ENCODE measurements around the gene C19orf18. TPM values are rescaled to one million over a fixed set of nuclear protein-coding genes. Genes with fewer than 3 reads are reported as not detected.
A peak's percentile ranks its signal among the peaks of the same experiment; 100 is the strongest.

The C19orf18 gene
- total and polyA plus RNA-seq, 2 donors (not counting 3 experiments of a cell fraction or from before 2014, with no cell fraction given) = 0.08 to 0.64 TPM

DNA sequence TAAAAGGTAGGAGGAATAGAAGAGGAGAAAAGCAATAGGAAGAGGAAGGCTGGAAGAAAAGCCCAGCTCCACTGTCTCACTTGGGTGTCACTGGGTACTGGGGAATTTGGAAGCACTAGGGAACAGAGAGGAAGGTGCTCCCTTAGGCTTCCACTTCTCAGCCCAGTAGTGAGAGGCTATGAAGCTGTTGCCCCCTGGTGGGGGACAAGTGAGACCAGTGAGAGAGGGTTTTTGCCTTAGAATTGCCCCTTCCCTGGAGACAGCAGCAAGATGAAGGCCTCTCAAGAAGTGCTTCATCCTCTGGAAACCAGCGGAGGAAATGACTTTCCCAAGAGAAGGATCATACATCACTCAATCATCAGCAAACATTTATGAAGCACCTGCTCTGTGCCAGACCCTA lies 33.0 kb upstream of the C19orf18 start:
- Histone ChIP-seq H3K36me3 (ENCODE audit: control insufficient read depth in 2 of 2, extremely low read depth in 1 of 2, insufficient read depth in 2 of 2, low read length in 2 of 2) (peaks cover 0 to 5% of the 10 kb centered on the region in 2 experiments), H3K9me3 (replicated peaks; ENCODE audit: control insufficient read depth, insufficient read depth, low read length) (peaks cover 5% of the 10 kb centered on the region), H3K4me2 (ENCODE audit: insufficient read depth, low read length) (no peak overlapping the region), H2AFZ (ENCODE audit: low read depth, low read length) (no peak overlapping the region), H4K20me1 (replicated peaks; ENCODE audit: control insufficient read depth, extremely low read depth, insufficient read depth, low read length) (no peaks in the 10 kb centered on the region), H3K9me1 (replicated peaks; ENCODE audit: control insufficient read depth, extremely low read depth, insufficient read depth, low read length) (no peaks in the 10 kb centered on the region), H3K4me3 (replicated peaks in 1 of 3; ENCODE audit: insufficient read depth in 1 of 3, low read depth in 1 of 3, low read length in 3 of 3) (no peak overlapping the region), H3K27me3 (ENCODE audit: control insufficient read depth in 2 of 2, insufficient read depth in 2 of 2, low read length in 2 of 2) (no peaks in the 10 kb centered on the region), H3K79me2 (ENCODE audit: control insufficient read depth, insufficient read depth, low read length) (no peaks in the 10 kb centered on the region), H3K4me1 (ENCODE audit: control insufficient read depth, extremely low read depth, insufficient read depth, low read length) (peaks cover 3% of the 10 kb centered on the region), H3K9ac (replicated peaks; ENCODE audit: extremely low read depth, insufficient read depth, low read length) (no peak overlapping the region), H3K27ac (ENCODE audit: insufficient read depth, low read depth, low read length) (no peak overlapping the region)
- intact Hi-C loops (cut with micrococcal nuclease) = loop anchor here (10.0 kb wide), 2 partner anchors 148 to 372 kb away; partner anchors contain the start of genes ZNF211 and ZNF329
- TF ChIP-seq GATA2 (IDR thresholded peaks at IDR 0.05; ENCODE audit: insufficient read depth, insufficient read length, low read depth, low read length) = no peak
- TF ChIP-seq EZH2 (IDR thresholded peaks at IDR 0.05; ENCODE audit: borderline replicate concordance, low read depth, low read length, severe bottlenecking) = no peak
- no TSS peak for BruUV-seq (replicated peaks)
- CTCF ChIA-PET = no interaction called here
- POLR2A ChIA-PET = no interaction called here
- no peak for FAIRE-seq
- dilution Hi-C loops (cut with MboI; ENCODE audit: extremely low pct_ligation_motif_present, low sequenced_read_pairs) = no loop called here
- DNase-seq (ENCODE audit: low read depth, low spot score) = no peak

- Histone ChIP-seq H3K27ac (ENCODE audit: insufficient read depth, low read depth, low read length) (peak overlapping the region; percentile 24), H3K4me3 (replicated peaks in 1 of 3; ENCODE audit: insufficient read depth in 1 of 3, low read depth in 1 of 3, low read length in 3 of 3) (peak overlapping the region; percentile 39 to 90 (median 75)), H3K9ac (replicated peaks; ENCODE audit: extremely low read depth, insufficient read depth, low read length) (peak overlapping the region; percentile 76), H3K4me2 (ENCODE audit: insufficient read depth, low read length) (peak overlapping the region; percentile 70), H3K36me3 (ENCODE audit: control insufficient read depth in 2 of 2, extremely low read depth in 1 of 2, insufficient read depth in 2 of 2, low read length in 2 of 2) (peaks cover 8 to 22% of the 10 kb centered on the region in 2 experiments), H2AFZ (ENCODE audit: low read depth, low read length) (peak overlapping the region; percentile 98), H3K27me3 (ENCODE audit: control insufficient read depth in 2 of 2, insufficient read depth in 2 of 2, low read length in 2 of 2) (no peaks in the 10 kb centered on the region), H3K4me1 (ENCODE audit: control insufficient read depth, extremely low read depth, insufficient read depth, low read length) (peaks cover 5% of the 10 kb centered on the region), H3K79me2 (ENCODE audit: control insufficient read depth, insufficient read depth, low read length) (peaks cover 1% of the 10 kb centered on the region), H3K9me1 (replicated peaks; ENCODE audit: control insufficient read depth, extremely low read depth, insufficient read depth, low read length) (no peaks in the 10 kb centered on the region), H4K20me1 (replicated peaks; ENCODE audit: control insufficient read depth, extremely low read depth, insufficient read depth, low read length) (no peaks in the 10 kb centered on the region), H3K9me3 (replicated peaks; ENCODE audit: control insufficient read depth, insufficient read depth, low read length) (peaks cover 5% of the 10 kb centered on the region)
- peak; percentile 8 for FAIRE-seq
- no peak for DNase-seq (ENCODE audit: low read depth, low spot score)
- no peak for TF ChIP-seq JUN (IDR thresholded peaks at IDR 0.05; ENCODE audit: borderline replicate concordance, insufficient read depth, insufficient read length, low read depth)
- TF ChIP-seq GATA2 (IDR thresholded peaks at IDR 0.05; ENCODE audit: insufficient read depth, insufficient read length, low read depth, low read length) = no peak
- TF ChIP-seq EZH2 (IDR thresholded peaks at IDR 0.05; ENCODE audit: borderline replicate concordance, low read depth, low read length, severe bottlenecking) = no peak
- TF ChIP-seq, protein P1, sequence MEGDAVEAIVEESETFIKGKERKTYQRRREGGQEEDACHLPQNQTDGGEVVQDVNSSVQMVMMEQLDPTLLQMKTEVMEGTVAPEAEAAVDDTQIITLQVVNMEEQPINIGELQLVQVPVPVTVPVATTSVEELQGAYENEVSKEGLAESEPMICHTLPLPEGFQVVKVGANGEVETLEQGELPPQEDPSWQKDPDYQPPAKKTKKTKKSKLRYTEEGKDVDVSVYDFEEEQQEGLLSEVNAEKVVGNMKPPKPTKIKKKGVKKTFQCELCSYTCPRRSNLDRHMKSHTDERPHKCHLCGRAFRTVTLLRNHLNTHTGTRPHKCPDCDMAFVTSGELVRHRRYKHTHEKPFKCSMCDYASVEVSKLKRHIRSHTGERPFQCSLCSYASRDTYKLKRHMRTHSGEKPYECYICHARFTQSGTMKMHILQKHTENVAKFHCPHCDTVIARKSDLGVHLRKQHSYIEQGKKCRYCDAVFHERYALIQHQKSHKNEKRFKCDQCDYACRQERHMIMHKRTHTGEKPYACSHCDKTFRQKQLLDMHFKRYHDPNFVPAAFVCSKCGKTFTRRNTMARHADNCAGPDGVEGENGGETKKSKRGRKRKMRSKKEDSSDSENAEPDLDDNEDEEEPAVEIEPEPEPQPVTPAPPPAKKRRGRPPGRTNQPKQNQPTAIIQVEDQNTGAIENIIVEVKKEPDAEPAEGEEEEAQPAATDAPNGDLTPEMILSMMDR (IDR thresholded peaks at IDR 0.05; ENCODE audit: extremely low read depth in 1 of 2, insufficient read depth in 1 of 2, low read depth in 1 of 2, low read length in 2 of 2) = no peak
- no peak for TF ChIP-seq FOS (IDR thresholded peaks at IDR 0.05; ENCODE audit: borderline replicate concordance, insufficient read depth, low read length)
- ChIA-PET CTCF (no interaction called here), POLR2A (interaction anchor here (0.7 to 1.4 kb wide), 4 partner anchors 17 to 322 kb away, joined by 3 to 5 read pairs (median 4); partner anchors contain the start of genes ZNF274, ZNF329 and ZNF551)
- intact Hi-C loops (cut with micrococcal nuclease) = loop anchor here (10.0 kb wide), 2 partner anchors 152 to 368 kb away; partner anchors contain the start of genes ZNF211 and ZNF329
- TSS peak; percentile 69 for BruUV-seq (replicated peaks)
- dilution Hi-C loops (cut with MboI; ENCODE audit: extremely low pct_ligation_motif_present, low sequenced_read_pairs) = no loop called here
These were observed 29.0 kb upstream of the C19orf18 start for GRCh38 chr19:58003174-58003828.

All from endothelial cell of umbilical vein (primary cell).